ENCODE measurements around the gene FYB2.

- TF ChIP-seq POLR2AphosphoS5 (IDR thresholded peaks at IDR 0.05) (no peak), CTCF (IDR thresholded peaks at IDR 0.05) (no peak), EP300 (IDR thresholded peaks at IDR 0.05) (no peak), POLR2A (IDR thresholded peaks at IDR 0.05) (no peak)
These were observed 30.5 kb upstream of the FYB2 start for GRCh38 chr1:56849750-56850149.
